Activated CD4-positive, alpha-beta T cell treated with anti-CD3 and anti-CD28 coated beads for 24 hours (primary cell): ENCODE data around the gene ACOT9.
"Not testable (repeated sequence)": the region's sequence is repeated elsewhere in the genome, so short reads cannot be mapped to it uniquely, and the experiment has no call there.

Experiments used
- DNase-seq, 2 donors: peaks; one replicate each; pipeline ENCODE4 v3.0.0-alpha.2; 2020; ENCODE audit warnings: low read depth in 2 of 2

Gene ACOT9

GRCh38 chrX:23742697-23743622 is at the start of gene ACOT9:
Gene ACOT9, minus strand, starts transcription at chrX:23743276. Its CDS starts 132 bp downstream, at chrX:23743144.
- peak; percentile 46 to 48 for DNase-seq

DNA sequence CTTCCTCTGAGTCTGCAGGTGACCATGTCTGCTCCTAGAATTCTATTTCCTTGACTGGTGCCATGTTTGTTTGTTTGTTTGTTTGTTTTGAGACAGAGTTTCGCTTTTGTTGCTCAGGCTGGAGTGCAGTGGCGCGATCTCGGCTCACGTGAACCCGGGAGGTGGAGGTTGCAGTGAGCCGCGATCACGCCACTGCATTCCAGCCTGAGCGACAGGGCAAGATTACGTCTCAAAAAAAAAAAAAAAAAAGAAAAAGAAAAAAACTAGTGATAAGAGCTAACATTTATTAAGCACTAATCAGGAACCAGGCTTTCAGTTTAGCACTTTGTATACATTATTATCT is 47.0 kb upstream of the ACOT9 start:
- no peak for DNase-seq

DNA sequence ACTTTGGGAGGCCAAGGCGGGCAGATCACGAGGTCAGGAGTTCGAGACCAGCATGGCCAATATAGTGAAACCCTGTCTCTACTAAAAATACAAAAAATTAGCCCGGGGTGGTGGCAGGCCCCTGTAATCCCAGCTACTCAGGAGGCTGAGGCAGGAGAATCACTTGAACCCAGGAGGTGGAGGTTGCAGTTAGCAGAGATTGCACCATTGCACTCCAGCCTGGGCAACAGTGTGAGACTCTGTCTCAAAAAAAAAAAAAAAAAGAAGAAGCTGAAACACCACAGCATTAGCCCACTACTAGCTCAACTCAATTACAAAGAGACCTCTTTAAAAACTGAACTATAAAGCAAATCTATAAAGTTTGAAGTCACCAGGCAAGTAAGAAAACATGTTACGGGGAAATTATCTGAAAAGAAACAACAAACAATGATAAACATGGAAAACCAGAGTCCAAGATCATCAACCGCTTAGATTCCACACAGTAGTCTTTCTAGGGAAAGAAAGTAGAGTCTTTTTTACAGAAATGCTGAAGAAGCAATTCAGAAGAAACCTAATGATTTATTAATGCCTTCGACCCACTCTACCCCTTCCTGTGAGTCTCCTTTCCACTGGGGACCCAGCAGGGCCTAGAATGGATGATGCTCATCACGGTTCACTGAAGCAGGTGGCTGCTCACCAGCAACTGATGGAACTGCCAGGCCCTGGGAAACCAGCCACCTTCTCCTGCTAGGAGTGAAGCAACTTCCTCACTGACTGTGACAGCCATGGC is 46.5 kb upstream of the ACOT9 start:
- no peak for DNase-seq

DNA sequence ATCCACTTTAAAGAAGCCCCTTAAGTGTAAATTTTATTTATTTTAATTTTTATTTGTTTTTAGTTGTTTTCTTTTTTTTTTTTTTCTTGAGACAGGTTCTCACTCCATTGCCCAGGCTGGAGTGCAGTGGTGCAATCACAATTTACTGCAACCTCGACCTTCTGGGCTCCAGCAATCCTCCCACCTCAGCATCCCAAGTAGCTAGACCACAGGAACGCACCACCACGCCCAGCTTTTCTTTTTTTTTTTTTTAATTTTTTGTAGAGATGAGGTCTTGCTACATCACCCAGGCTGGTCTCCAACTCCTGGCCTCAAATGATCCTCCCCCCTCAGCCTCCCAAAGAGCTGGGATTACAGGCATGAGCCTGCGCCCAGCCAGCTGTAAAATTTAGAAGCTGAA is 45.9 kb upstream of the ACOT9 start:
- no peak for DNase-seq

GRCh38 chrX:23788521-23788920 is 45.4 kb upstream of the ACOT9 start:
- no peak for DNase-seq

- no peak for DNase-seq
Measured at GRCh38 chrX:23787745-23788118, 44.7 kb upstream of the ACOT9 start.

DNA sequence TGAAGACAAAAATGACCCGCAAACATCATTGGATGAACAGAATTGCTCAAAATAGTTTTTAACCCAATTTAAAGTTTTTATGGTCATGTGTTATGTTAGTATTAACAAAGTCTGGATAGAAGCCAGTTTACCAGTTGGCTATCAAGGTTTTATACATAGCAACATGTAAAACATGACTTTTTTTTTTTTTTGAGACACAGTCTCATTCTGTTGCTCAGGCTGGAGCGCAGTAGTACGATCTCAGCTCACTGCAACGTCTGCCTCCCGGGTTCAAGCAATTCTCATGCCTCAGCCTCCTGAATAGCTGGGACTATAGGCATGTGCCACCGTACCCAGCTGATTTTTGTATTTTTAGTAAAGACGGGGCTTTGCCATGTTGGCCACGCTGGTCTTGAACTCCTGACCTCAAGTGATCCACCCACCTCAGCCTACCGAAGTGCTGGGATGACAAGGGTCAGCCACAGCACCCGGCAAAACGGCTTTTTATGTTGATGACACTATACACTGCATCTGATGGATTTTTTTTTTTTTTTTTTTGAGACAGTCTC is 43.3 kb upstream of the ACOT9 start:
- no peak for DNase-seq

DNA sequence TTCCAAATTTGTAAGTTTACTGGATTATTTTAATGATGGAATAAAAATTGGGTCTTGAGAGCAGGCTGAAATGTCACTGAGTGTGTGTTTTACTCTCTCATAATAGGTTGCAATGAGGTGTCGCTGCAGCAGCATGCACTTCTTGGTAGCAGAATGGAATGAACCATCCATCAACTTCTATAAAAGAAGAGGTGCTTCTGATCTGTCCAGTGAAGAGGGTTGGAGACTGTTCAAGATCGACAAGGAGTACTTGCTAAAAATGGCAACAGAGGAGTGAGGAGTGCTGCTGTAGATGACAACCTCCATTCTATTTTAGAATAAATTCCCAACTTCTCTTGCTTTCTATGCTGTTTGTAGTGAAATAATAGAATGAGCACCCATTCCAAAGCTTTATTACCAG is 42.5 kb upstream of the ACOT9 start:
- no peak for DNase-seq

DNA sequence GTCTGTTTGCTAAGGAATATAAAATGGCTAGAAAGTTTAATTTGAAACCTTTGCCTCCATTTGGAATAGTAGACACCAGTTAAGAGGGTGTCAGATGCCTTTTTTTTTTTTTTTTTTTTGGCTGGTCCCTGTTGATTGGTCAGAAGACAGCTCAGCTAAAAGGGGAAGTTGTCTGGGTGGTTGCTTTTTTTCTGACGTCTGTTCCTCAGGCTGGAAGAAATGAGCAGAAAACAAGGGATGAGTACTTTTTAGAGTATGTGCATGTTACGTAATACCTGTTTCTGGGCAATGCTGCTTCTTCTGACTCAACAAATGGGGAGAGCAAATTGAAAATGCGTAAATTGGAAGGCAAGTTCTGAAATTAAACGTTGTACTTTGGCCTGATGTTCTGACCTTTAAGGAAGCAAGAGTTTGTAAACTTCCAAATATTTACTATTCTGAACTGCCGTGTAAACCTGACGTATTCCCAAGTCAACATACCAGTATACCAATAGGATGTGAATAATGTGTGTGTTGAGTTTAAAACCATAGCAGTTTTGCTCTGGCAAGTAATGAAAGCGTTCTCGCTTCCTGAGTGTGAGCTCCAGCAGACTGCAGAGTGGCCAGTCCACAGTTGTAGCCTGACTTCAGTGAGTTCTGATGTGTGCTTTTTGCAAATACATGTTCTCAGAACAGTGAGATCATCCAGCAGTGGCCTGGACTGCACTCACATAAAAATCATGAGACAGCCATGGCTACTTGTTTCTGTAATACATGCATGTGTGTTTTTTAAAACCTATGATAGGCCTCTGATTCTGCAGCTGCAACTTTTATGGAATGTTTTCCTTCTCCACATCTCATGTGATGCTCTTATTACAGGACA is 41.6 kb upstream of the ACOT9 start:
- no peak for DNase-seq

DNA sequence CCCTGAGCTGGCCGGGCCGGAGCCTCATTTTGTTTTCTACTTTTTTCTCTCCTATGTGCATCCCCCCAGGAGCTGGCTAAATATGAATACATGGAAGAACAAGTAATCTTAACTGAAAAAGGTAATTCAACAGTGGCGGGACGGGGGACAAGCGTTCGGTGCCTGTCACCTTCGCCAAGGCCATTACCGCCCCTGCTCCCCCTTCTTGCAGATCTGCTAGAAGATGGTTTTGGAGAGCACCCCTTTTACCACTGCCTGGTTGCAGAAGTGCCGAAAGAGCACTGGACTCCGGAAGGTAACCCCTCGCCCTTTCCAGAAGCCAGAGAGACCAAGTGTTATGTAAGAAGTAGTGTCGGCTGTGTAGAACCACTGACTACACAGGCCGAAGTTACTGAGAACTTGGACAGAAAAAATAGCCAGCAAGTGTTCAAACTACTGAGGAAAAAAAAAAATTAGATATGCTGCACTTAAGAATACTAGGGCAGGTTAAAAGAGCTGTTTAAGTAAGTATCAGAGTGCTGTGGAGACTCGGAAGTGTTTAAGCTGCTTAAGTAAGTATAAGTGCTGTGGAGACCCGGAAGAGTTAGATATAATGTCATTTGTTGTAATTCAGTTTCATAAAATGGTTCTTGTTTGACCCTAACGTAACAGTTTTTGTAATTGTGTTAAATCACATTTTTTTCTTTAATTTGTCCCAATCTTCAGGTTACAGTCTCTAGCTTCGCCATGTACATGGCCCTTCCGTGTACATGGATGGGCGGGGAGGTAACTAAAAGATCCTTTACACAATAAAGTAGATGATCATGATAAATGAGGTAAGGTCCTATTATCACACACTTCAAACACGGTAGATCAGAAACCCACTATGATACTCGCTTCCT is 40.8 kb upstream of the ACOT9 start:
- DNase-seq = no peak

DNA sequence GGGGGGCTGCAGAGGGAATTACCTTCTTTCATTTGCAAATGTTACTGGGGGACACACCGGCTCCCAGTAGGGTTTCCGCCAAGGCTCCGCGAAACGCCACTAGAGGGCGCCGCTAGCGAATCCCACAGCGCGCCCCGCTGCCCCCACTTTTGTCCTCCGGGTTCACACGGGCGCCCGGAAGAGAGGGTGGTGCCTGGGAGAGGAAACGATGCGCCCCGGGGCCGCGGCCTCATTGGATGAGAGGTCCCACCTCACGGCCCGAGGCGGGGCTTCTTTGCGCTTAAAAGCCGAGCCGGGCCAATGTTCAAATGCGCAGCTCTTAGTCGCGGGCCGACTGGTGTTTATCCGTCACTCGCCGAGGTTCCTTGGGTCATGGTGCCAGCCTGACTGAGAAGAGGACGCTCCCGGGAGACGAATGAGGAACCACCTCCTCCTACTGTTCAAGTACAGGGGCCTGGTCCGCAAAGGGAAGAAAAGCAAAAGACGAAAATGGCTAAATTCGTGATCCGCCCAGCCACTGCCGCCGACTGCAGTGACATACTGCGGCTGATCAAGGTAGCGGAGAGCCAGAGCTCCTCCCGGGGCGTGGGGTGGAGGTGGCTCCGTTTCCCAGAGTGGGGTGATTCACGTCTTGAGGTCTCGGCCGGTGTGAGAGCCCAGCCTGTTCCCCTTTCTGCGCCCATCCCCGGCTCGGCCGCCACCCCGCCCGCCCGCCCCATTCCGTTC is 40.0 kb upstream of the ACOT9 start, which contains the start of gene SAT1:
TSS of gene SAT1 (plus strand) at position 311 of the 726 bp plus-strand sequence. CDS start at position 490, 179 bp downstream.
- peak; percentile 83 to 88 for DNase-seq

GRCh38 chrX:23782455-23782854 is 39.4 kb upstream of the ACOT9 start:
- no peak for DNase-seq

DNA sequence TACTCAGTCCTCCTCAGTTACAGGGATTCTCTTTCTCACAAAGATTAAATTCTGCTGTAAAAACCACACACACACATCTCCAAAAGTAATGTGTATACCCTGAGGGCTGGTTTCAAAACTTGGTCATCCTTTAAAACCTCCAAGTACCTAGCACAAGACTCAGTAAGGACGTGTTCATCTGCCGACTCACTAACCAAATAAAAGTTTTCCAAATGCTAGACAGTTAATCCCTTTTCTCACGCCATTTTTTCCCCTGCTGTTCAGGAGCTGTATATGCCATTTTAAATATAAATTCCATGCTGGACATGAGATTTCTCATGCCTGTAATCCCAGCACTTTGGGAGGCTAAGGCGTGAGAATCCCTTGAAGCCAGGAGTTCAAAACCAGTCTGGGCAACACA is 35.9 kb upstream of the ACOT9 start:
- no peak for DNase-seq

DNA sequence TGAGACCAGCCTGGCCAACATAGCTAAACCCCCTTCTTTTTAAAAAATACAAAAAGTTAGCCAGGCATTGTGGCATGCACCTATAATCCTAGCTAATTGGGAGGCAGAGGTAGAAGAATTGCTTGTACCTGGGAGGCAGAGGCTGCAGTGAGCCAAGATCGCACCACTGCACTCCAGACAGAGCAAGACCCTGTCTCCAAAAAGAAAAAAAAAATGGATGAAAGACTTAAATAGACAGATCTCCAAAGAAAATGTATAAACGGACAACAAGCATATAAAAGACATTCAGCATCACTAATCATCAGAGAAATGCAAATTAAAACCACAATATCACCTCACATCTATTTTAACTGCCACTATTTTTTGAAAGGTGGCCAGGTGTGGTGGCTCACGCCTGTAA is 33.3 kb upstream of the ACOT9 start:
- DNase-seq = no peak

DNA sequence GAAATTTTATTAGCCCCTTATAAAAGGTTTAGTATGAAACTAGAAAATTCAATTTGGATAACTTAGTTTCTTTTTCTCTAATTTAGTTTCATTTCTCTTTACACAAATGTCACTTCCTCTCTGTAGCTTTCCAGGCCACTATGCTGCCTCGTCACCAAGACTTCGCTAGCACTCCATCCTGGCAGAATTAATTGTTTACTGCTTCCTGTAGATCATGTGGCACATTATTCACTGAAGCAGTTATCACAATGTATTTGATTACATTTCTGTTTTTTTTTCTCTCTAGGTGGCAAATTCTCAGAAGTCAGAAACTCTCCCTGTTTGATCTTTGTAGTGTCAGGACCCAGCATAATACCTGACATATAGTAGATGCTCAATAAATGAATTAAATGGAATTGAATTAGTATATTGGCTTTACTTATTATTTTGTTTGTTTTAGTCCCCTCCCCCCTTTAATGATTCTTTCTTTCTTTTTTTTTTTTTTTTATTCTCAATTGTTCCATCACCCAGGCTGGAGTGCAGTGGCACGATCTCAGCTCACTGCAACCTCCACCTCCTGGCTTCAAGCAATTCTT is 30.6 kb upstream of the ACOT9 start:
- DNase-seq = no peak

- not testable (repeated sequence) for DNase-seq
Measured at GRCh38 chrX:23771086-23771485, 28.0 kb upstream of the ACOT9 start.

DNA sequence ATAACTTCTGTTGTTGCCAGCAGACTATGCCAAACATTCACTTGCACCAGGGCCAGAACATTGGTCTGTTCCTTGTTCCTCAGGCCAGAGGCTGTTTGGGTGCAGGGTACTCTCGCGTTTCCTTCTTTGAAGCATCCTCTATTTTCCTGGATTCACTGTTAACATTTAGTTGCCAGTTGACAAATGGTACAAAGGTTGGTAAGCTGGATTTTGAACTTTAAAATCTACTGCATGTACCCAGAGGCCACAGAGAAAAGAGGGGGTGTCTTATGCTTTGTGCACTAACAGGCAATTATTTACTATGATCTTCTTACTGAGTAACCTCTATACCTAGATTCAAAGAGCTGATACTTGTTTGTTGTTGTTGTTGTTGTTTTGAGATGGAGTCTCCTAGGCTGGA is 27.1 kb upstream of the ACOT9 start:
- DNase-seq = no peak

DNA sequence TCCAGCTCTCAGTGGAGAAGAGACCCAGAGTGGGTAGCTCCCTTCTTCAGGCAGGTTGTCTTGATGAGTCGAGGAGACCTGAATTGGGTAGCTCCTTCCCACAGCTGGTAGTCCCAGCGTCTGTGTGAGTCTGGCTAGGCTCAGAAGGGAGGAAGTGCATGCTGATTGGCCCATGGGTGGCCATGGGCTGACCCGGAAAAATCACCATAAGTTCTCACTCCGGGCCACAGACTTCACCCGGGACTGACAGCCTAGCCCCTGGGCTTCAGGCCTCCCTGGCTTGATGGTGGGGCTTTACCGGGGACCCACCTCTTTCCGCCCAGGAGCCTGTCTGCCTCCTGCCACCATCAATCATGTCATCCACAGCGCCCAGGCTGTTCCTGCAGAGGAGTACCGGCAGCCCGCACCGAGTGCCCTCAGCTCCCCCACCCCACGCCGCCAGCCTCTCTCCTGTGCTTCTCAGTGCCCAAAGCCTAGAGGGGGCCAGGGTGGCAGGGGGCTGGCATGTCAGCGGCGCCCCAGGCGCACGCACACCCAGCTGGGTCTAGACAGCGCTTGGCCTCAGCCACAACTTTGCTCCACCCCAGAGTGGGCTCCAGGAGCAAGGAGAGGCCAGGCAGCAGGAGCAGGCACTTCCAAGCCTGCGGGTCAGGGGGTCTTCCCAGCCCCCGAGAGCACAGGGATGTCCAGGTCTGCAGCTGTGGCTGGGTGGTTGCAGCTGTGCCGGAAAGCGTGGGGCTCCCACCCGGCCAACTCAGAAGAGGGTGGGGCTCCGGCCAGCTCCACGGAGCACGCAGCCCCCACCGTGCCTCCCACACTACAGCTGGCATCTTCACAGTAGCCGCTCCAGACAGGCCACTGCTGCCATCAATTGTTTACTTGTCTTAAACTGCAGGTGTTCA is 23.8 kb upstream of the ACOT9 start:
- no peak for DNase-seq

DNA sequence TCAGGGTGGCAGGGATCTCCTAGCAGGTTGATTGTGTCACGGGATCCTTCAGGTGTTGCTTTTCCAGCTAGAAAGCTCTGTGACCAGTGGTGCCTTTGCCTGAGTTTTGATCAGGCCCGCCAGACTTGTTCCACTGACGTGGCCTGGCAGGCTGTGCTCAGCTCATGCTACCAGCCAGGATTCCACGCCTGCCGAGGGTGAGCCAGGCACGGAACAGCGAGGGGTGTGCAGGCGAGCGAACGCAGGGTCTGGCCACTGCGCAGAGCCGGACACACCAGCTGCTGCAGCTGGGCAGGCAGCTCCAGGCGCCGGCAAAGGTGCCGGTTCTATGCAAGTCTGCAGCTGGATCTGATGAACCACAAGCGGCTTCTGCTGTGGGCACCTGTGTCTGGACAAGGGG is 22.8 kb upstream of the ACOT9 start:
- no peak for DNase-seq
